HepG2 (cell line): Measurements from ENCODE around the gene GGA3. TPM values are rescaled to one million over a fixed set of nuclear protein-coding genes. Genes with fewer than 3 reads are reported as not detected.

ENCODE experiments used
- ATAC-seq: fragments of 200-7000 bp; cut with Tn5 transposase; 3 replicates; pipeline ENCODE4 v1.9.1; 2020; ENCODE audit warnings: mild to moderate bottlenecking, moderate library complexity
- BruUV-seq: library from RNA; stranded (reverse); fragments of 400-500 nt; replicated peaks from 2 replicates; lab custom pipeline; 2021; lab: Mats Ljungman, UMichigan
- CTCF ChIA-PET: fragments of 300-600 bp; formaldehyde crosslinking; extraction: SDS; loops from one replicate; lab custom pipeline; 2021; ENCODE audit warnings: low total read pairs, inconsistent platforms, low intra/inter-chr PET ratio; lab: Yijun Ruan, JAX
- POLR2A ChIA-PET: fragments of 350-600 bp; sonication (Branson Sonifier 250); formaldehyde crosslinking; loops from one replicate; lab custom pipeline; 2020; ENCODE audit warnings: antibody characterized with exemption, inconsistent platforms; lab: Yijun Ruan, JAX
- DNase-seq: peaks from one replicate; pipeline ENCODE4 v3.0.0-alpha.2; 2015; ENCODE audit warnings: low spot score
- FAIRE-seq: peaks from 3 replicates; lab custom pipeline; 2011; peaks lifted over from hg19 to GRCh38; lab: Jason Lieb, UNC
- H2AFZ ChIP-seq: one replicate; pipeline ENCODE4 v1.6.1; 2011; ENCODE audit warnings: low read length, inconsistent platforms
- H3K27ac ChIP-seq: fragments of 300-600 bp; 3 replicates; pipeline ENCODE4 v1.8.0; 2011; ENCODE audit warnings: mixed run types, mild to moderate bottlenecking, mixed read lengths, low read length, inconsistent platforms; ENCODE audit not compliant: insufficient read depth; ENCODE audit errors: extremely low read length
- H3K27me3 ChIP-seq, 2 experiments: fragments of 200-600 bp in 1 of 2; 2 replicates in 1 of 2; 3 replicates in 1 of 2; pipeline versions ENCODE4 v1.6.0 to v1.8.0; 2011; ENCODE audit warnings: low read length in 2 of 2, mild to moderate bottlenecking in 2 of 2, moderate library complexity in 2 of 2, inconsistent platforms in 1 of 2; ENCODE audit not compliant: insufficient read depth in 2 of 2, control insufficient read depth in 1 of 2
- H3K36me3 ChIP-seq, 2 experiments: fragments of 200-600 bp in 1 of 2; replicated peaks in 1 of 2; 2 replicates in 1 of 2; 3 replicates in 1 of 2; pipeline versions ENCODE4 v1.5.1 to v1.8.0; 2011; ENCODE audit warnings: low read length in 2 of 2, inconsistent platforms in 1 of 2; ENCODE audit not compliant: insufficient read depth in 2 of 2, control insufficient read depth in 1 of 2
- H3K4me1 ChIP-seq: 2 replicates; pipeline ENCODE4 v1.5.1; 2012; ENCODE audit warnings: low read length, inconsistent platforms; ENCODE audit not compliant: insufficient read depth
- H3K4me2 ChIP-seq: 2 replicates; pipeline ENCODE4 v1.6.0; 2011; ENCODE audit warnings: low read depth, low read length, inconsistent platforms
- H3K4me3 ChIP-seq, 3 experiments: fragments of 200-600 bp in 1 of 3; sonication (generic), shearing (Covaris generic) in 1 of 3; replicated peaks in 1 of 3; 2 replicates each; pipeline ENCODE4 v1.5.1; 2011 to 2016; ENCODE audit warnings: low read length in 3 of 3, inconsistent platforms in 2 of 3, low read depth in 2 of 3, mild to moderate bottlenecking in 2 of 3, control low read depth in 1 of 3, mixed read lengths in 1 of 3; ENCODE audit not compliant: insufficient read depth in 1 of 3
- H3K79me2 ChIP-seq: one replicate; pipeline ENCODE4 v1.6.1; 2011; ENCODE audit warnings: low read length, inconsistent platforms; ENCODE audit not compliant: insufficient read depth
- H3K9ac ChIP-seq: 2 replicates; pipeline ENCODE4 v1.6.0; 2011; ENCODE audit warnings: mild to moderate bottlenecking, low read depth, low read length, inconsistent platforms; ENCODE audit not compliant: insufficient read depth
- H3K9me3 ChIP-seq: 2 replicates; pipeline ENCODE4 v1.5.1; 2012; ENCODE audit warnings: mild to moderate bottlenecking, low read length
- H4K20me1 ChIP-seq: 2 replicates; pipeline ENCODE4 v1.6.0; 2011; ENCODE audit warnings: inconsistent platforms, mild to moderate bottlenecking, low read length, moderate library complexity; ENCODE audit not compliant: insufficient read depth
- AKAP8 ChIP-seq: sonication (generic); formaldehyde crosslinking; IDR thresholded peaks from 2 replicates; pipeline ENCODE4 v1.5.1; 2020; ENCODE audit warnings: mild to moderate bottlenecking, missing genetic modification reagents
- HMGXB3 ChIP-seq: sonication (generic); formaldehyde crosslinking; IDR thresholded peaks from 2 replicates; pipeline ENCODE4 v1.4.0; 2020; ENCODE audit warnings: missing genetic modification reagents, borderline replicate concordance
- LRRFIP1 ChIP-seq: sonication (generic); formaldehyde crosslinking; conservative IDR thresholded peaks from 2 replicates; pipeline ENCODE4 v1.4.0; 2020; ENCODE audit warnings: missing genetic modification reagents
- TCF7 ChIP-seq: sonication (generic); IDR thresholded peaks from 2 replicates; pipeline ENCODE4 v1.6.1; 2016; ENCODE audit warnings: antibody characterized with exemption, low read depth
- ZNF180 ChIP-seq: sonication (generic); formaldehyde crosslinking; IDR thresholded peaks from 2 replicates; pipeline ENCODE4 v1.4.0; 2020; ENCODE audit warnings: low read depth, missing genetic modification reagents, borderline replicate concordance
- ZNF432 ChIP-seq: sonication (generic); formaldehyde crosslinking; IDR thresholded peaks from 2 replicates; pipeline ENCODE4 v1.5.0; 2020; ENCODE audit warnings: missing genetic modification reagents, mild to moderate bottlenecking, borderline replicate concordance
- ZNF441 ChIP-seq: sonication (generic); formaldehyde crosslinking; IDR thresholded peaks from 2 replicates; pipeline ENCODE4 v1.7.0; 2021; ENCODE audit warnings: missing genetic modification reagents, borderline replicate concordance
- ZNF547 ChIP-seq: sonication (generic); formaldehyde crosslinking; IDR thresholded peaks from 2 replicates; pipeline ENCODE4 v1.5.1; 2020; ENCODE audit warnings: mild to moderate bottlenecking, missing genetic modification reagents
- ZNF674 ChIP-seq: sonication (generic); formaldehyde crosslinking; IDR thresholded peaks from 2 replicates; pipeline ENCODE4 v1.5.0; 2020; ENCODE audit warnings: low read depth, mild to moderate bottlenecking, missing genetic modification reagents
- WGBS: methylation state at CpG from one replicate; pipeline ENCODE4 v1.1.6; 2017; ENCODE audit warnings: low lambda C conversion rate; 5-methylcytosine and 5-hydroxymethylcytosine counted together
- in situ Hi-C: cut with HindIII; loops from 2 replicates; pipeline ENCODE4 v1.10.0; 2017; ENCODE audit warnings: low pct_unique_long_range_greater_than_20kb; ENCODE audit not compliant: extremely low pct_ligation_motif_present
- intact Hi-C: fragments of 100-400 bp; cut with micrococcal nuclease; formaldehyde crosslinking; loops from one replicate; pipeline ENCODE4 v1.10.0; 2022; ENCODE audit not compliant: unreplicated experiment
- polyA plus RNA-seq, 8 experiments: library from polyadenylated mRNA; depleted of rRNA in 3 of 8; stranded (reverse) in 7 of 8; unstranded in 1 of 8; fragments of >200 nt; fragmentation: Illumina TruSeq in 4 of 8; extraction: Trizol in 4 of 8; gene quantifications; 2 replicates each; pipeline versions ENCODE4 v1.2.1 to v1.2.3, GENCODE V29; 2011 to 2016; ENCODE audit warnings: low read depth in 4 of 8, missing spikeins in 1 of 8, mixed read lengths in 1 of 8; ENCODE audit not compliant: insufficient read depth in 1 of 8
- total RNA-seq, 5 experiments: library from RNA; depleted of rRNA; stranded (reverse); fragments of >200 nt; fragmentation: Illumina TruSeq; extraction: Trizol; gene quantifications; 2 replicates each; pipeline ENCODE4 v1.2.3, GENCODE V29; 2016; ENCODE audit warnings: low read depth in 1 of 5

Gene GGA3
- total and polyA plus RNA-seq, 2 of the 13 experiments (the other 11 are each of a cell fraction or from before 2014, with no cell fraction given): 28.4 to 43.7 TPM

- 98% methylated on average over 2 of the region's 2 CpGs for WGBS
- in situ Hi-C loops: no loop called here
- Histone ChIP-seq H3K4me1 (no peaks in the 10 kb centered on the region), H3K79me2 (no peaks in the 10 kb centered on the region), H3K27ac (no peak overlapping the region), H3K9ac (no peak overlapping the region), H4K20me1 (no peaks in the 10 kb centered on the region), H3K27me3 (no peaks in the 10 kb centered on the region), H3K4me3 (no peak overlapping the region)
- FAIRE-seq (no peak), ATAC-seq (no peak)
- CTCF ChIA-PET: no interaction called here
- BruUV-seq: TSS peak; percentile 27
- intact Hi-C loops: no loop called here
- no peak for TF ChIP-seq TCF7
- TF ChIP-seq ZNF547: no peak
- TF ChIP-seq ZNF432 (CRISPR knock-in tag): no peak
- no peak for TF ChIP-seq ZNF441 (CRISPR knock-in tag)
- TF ChIP-seq LRRFIP1 (CRISPR knock-in tag): no peak
- TF ChIP-seq ZNF674 (CRISPR knock-in tag): no peak
- TF ChIP-seq HMGXB3 (CRISPR knock-in tag): no peak
- TF ChIP-seq AKAP8 (CRISPR knock-in tag): no peak
- TF ChIP-seq ZNF180 (CRISPR knock-in tag): no peak
- TF ChIP-seq, all 625 proteins: peak for 0
- no peak for DNase-seq
- H3K36me3 ChIP-seq: peaks cover 57 to 79% of the 10 kb centered on the region in 2 experiments
- H3K9me3 ChIP-seq: no peaks in the 10 kb centered on the region
- no peak overlapping the region for H3K4me2 ChIP-seq
- no peak overlapping the region for H2AFZ ChIP-seq
- POLR2A ChIA-PET: no interaction called here
These were observed 33.1 kb downstream of the GGA3 start for GRCh38 chr17:75228305-75228704.
